PFSK-1 (cell line): ENCODE results near the gene SLC4A11.

Experiments used
- POLR2AphosphoS5 ChIP-seq: IDR thresholded peaks from 2 replicates; pipeline ENCODE4 v1.6.1; 2012; ENCODE audit warnings: low read depth, mild to moderate bottlenecking, control low read depth, low read length, moderate library complexity
- TAF1 ChIP-seq: IDR thresholded peaks from 2 replicates; pipeline ENCODE4 v1.6.1; 2012; ENCODE audit warnings: low read length, control low read depth, borderline replicate concordance; ENCODE audit not compliant: insufficient read depth

DNA sequence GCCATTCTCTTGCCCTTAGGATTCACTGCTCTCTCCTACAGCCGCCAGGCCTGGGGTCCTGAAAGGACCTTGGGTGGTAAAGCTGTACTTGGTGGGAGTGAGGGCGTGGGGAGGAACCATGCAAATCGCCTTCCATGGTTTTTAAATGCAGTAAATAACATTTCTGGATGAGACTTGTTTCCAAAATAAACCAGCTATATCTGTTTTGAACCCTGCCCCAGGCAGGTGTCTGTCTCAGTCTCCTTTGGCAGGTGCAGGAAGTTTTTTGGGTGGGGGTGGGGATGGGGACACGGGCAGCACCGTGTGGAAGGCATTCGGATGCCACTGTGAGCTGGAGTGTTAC is 15.4 kb downstream of the SLC4A11 start:
- TF ChIP-seq TAF1 (no peak), POLR2AphosphoS5 (no peak)
